Skeletal muscle tissue (tissue), 4 donors: ENCODE measurements around the gene BHMT. TPM values are rescaled to one million over a fixed set of nuclear protein-coding genes. Genes with fewer than 3 reads are reported as not detected.

Source experiments
- H3K27ac ChIP-seq: one replicate; pipeline ENCODE4 v1.7.0; 2013; ENCODE audit warnings: mild to moderate bottlenecking, low read depth, low read length, inconsistent platforms
- H3K27me3 ChIP-seq, 3 donors: one replicate each; pipeline ENCODE4 v1.7.0; 2013; ENCODE audit warnings: low read length in 3 of 3; ENCODE audit not compliant: control insufficient read depth in 3 of 3, insufficient read depth in 3 of 3
- H3K36me3 ChIP-seq, 3 donors: one replicate each; pipeline ENCODE4 v1.7.0; 2013; ENCODE audit warnings: low read length in 3 of 3; ENCODE audit not compliant: control insufficient read depth in 3 of 3, insufficient read depth in 3 of 3
- H3K4me1 ChIP-seq, 3 donors: one replicate each; pipeline ENCODE4 v1.7.0; 2013; ENCODE audit warnings: low read length in 3 of 3, mild to moderate bottlenecking in 3 of 3; ENCODE audit not compliant: control insufficient read depth in 3 of 3, insufficient read depth in 3 of 3
- H3K4me3 ChIP-seq, 3 donors: one replicate each; pipeline ENCODE4 v1.7.0; 2013; ENCODE audit warnings: low read length in 3 of 3
- H3K9ac ChIP-seq, 3 donors: one replicate each; pipeline ENCODE4 v1.7.0; 2013; ENCODE audit warnings: low read length in 3 of 3, mild to moderate bottlenecking in 3 of 3, moderate library complexity in 2 of 3, low read depth in 1 of 3
- H3K9me3 ChIP-seq, 3 donors: one replicate each; pipeline ENCODE4 v1.7.0; 2013; ENCODE audit warnings: low read length in 3 of 3; ENCODE audit not compliant: control insufficient read depth in 3 of 3
- total RNA-seq: library from RNA; depleted of rRNA; stranded (reverse); fragments of >200 nt; gene quantifications from one replicate; pipeline ENCODE4 v1.2.3, GENCODE V29; 2014
- donor health status: Osteomylitis.

BHMT gene
- total RNA-seq, 1 donor from 2014 or later: 1.0 TPM

GRCh38 chr5:79080804-79081203 lies 30.8 kb upstream of the BHMT start:
- Histone ChIP-seq H3K9me3 (no peaks in the 10 kb centered on the region), H3K9ac (no peak overlapping the region), H3K4me3 (no peak overlapping the region), H3K4me1 (peaks cover 0 to 3% (median 2%) of the 10 kb centered on the region in 3 donors), H3K27ac (no peak overlapping the region), H3K27me3 (no peaks in the 10 kb centered on the region), H3K36me3 (peaks cover 0 to 3% (median 0%) of the 10 kb centered on the region in 3 donors)

DNA sequence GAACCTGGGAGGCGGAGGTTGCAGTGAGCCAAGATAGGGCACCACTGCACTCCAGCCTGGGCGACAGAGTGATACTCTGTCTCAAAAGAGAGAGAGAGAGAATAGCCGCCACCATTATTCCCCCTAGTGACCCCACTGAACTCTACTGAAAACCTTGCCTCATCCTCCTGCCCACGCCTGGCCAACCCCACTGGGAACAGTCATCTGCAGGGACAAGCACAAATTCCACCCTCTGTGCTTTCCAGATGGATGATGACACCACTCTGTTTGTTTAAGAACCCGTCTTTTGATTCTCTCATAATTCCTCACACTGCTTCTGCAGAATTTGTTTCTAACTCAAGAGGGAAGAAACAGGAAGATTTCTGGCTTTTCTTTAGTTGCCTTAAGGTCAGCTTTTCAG lies 29.8 kb upstream of the BHMT start:
- Histone ChIP-seq H3K4me3 (no peak overlapping the region), H3K9ac (no peak overlapping the region), H3K4me1 (no peaks in the 10 kb centered on the region), H3K27ac (no peak overlapping the region), H3K9me3 (no peaks in the 10 kb centered on the region), H3K36me3 (peaks cover 0 to 3% (median 0%) of the 10 kb centered on the region in 3 donors), H3K27me3 (no peaks in the 10 kb centered on the region)

GRCh38 chr5:79086116-79086515 lies 25.5 kb upstream of the BHMT start:
- Histone ChIP-seq H3K9ac (no peak overlapping the region), H3K27me3 (no peaks in the 10 kb centered on the region), H3K27ac (no peak overlapping the region), H3K4me3 (no peak overlapping the region), H3K9me3 (no peaks in the 10 kb centered on the region), H3K36me3 (peaks cover 0 to 3% (median 0%) of the 10 kb centered on the region in 3 donors), H3K4me1 (no peaks in the 10 kb centered on the region)

- Histone ChIP-seq H3K4me1 (no peaks in the 10 kb centered on the region), H3K36me3 (no peaks in the 10 kb centered on the region), H3K27ac (no peak overlapping the region), H3K4me3 (no peak overlapping the region), H3K27me3 (no peaks in the 10 kb centered on the region), H3K9me3 (no peaks in the 10 kb centered on the region), H3K9ac (no peak overlapping the region)
Measured at GRCh38 chr5:79088507-79088906, 23.1 kb upstream of the BHMT start.

- Histone ChIP-seq H3K4me3 (no peak overlapping the region), H3K4me1 (no peaks in the 10 kb centered on the region), H3K27me3 (no peaks in the 10 kb centered on the region), H3K27ac (no peak overlapping the region), H3K9me3 (no peaks in the 10 kb centered on the region), H3K9ac (no peak overlapping the region), H3K36me3 (no peaks in the 10 kb centered on the region)
Measured at GRCh38 chr5:79091064-79091463, 20.5 kb upstream of the BHMT start.

DNA sequence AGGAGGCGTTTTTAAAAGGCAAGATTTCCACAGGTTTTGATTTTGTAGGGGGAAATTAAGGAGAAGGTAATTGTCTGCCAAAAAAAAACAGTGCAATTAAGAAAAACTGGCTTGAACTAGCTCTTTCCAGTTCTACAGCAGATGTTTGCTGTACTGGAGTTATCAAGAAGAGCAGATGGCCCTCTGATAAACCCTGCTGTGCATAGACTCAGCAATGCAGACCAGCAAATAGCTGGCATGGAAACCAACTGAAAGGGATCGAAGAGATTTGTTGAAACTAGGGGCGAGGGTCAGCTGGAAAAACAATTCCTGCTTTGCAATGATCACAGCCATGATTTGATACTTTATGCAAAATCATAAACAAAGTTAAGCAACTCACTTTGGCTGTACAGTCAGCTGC lies 17.8 kb upstream of the BHMT start:
- no peaks in the 10 kb centered on the region for H3K9me3 ChIP-seq
- H3K9ac ChIP-seq: no peak overlapping the region
- H3K36me3 ChIP-seq: no peaks in the 10 kb centered on the region
- no peaks in the 10 kb centered on the region for H3K4me1 ChIP-seq
- H3K27ac ChIP-seq: no peak overlapping the region
- no peak overlapping the region for H3K4me3 ChIP-seq
- no peaks in the 10 kb centered on the region for H3K27me3 ChIP-seq

- H3K27ac ChIP-seq: no peak overlapping the region
- H3K36me3 ChIP-seq: no peaks in the 10 kb centered on the region
- peaks cover 0 to 3% (median 0%) of the 10 kb centered on the region in 3 donors for H3K4me1 ChIP-seq
- H3K4me3 ChIP-seq: no peak overlapping the region
- peaks cover 0 to 5% (median under 1%) of the 10 kb centered on the region in 3 donors for H3K27me3 ChIP-seq
- H3K9ac ChIP-seq: no peak overlapping the region
- H3K9me3 ChIP-seq: no peaks in the 10 kb centered on the region
Measured at GRCh38 chr5:79105868-79106267, 5.7 kb upstream of the BHMT start.

- no peak overlapping the region for H3K27ac ChIP-seq
- peaks cover 0 to 3% (median 0%) of the 10 kb centered on the region in 3 donors for H3K4me1 ChIP-seq
- H3K27me3 ChIP-seq: peaks cover 12 to 16% (median 14%) of the 10 kb centered on the region in 3 donors
- no peak overlapping the region for H3K4me3 ChIP-seq
- no peak overlapping the region for H3K9ac ChIP-seq
- no peaks in the 10 kb centered on the region for H3K9me3 ChIP-seq
- H3K36me3 ChIP-seq: no peaks in the 10 kb centered on the region
Measured at GRCh38 chr5:79107020-79107796, 4.4 kb upstream of the BHMT start.

GRCh38 chr5:79108086-79108485 lies 3.5 kb upstream of the BHMT start:
- Histone ChIP-seq H3K4me3 (no peak overlapping the region), H3K9me3 (no peaks in the 10 kb centered on the region), H3K27ac (no peak overlapping the region), H3K9ac (no peak overlapping the region), H3K27me3 (peaks cover 20 to 24% (median 22%) of the 10 kb centered on the region in 3 donors), H3K4me1 (peaks cover 0 to 3% (median 0%) of the 10 kb centered on the region in 3 donors), H3K36me3 (no peaks in the 10 kb centered on the region)

DNA sequence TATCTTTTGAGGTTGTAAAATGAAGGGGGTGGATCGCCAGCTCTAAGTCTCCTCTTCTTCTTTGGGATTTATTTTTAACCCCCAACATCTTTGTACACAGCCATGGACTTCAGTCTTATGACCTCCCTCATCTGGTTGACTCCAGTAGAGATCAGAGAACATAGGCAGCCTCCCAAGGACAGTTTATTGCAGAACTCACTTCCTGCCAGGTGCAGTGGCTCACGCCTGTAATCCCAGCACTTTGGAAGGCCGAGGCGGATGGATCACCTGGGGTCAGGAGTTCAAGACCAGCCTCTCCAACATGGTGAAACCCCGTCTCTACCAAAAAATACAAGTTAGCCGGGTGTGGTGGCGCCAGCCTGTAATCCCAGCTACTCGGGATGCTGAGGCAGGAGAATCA lies 2.8 kb upstream of the BHMT start:
- Histone ChIP-seq H3K4me3 (no peak overlapping the region), H3K27ac (no peak overlapping the region), H3K36me3 (no peaks in the 10 kb centered on the region), H3K27me3 (peaks cover 20 to 24% (median 22%) of the 10 kb centered on the region in 3 donors), H3K9ac (no peak overlapping the region), H3K9me3 (no peaks in the 10 kb centered on the region), H3K4me1 (peaks cover 0 to 3% (median 0%) of the 10 kb centered on the region in 3 donors)
